ENCODE data around the gene MTX3.
A peak's percentile ranks its signal among the peaks of the same experiment; 100 is the strongest.

The MTX3 gene

GRCh38 chr5:79990205-79990597, 861 bp downstream of the MTX3 start:
- H4K20me1 ChIP-seq (ENCODE audit: control insufficient read depth, insufficient read depth, low read depth, low read length) = no peaks in the 10 kb centered on the region
- no peak for TF ChIP-seq CTCF (IDR thresholded peaks at IDR 0.05; ENCODE audit: low read depth, low read length, poor library complexity, severe bottlenecking)
- TF ChIP-seq EZH2phosphoT487 (IDR thresholded peaks at IDR 0.05; ENCODE audit: borderline replicate concordance, low read length) = no peak
- peaks cover 49% of the 10 kb centered on the region for H3K4me1 ChIP-seq (ENCODE audit: control insufficient read depth, low read length)
- peaks cover 34% of the 10 kb centered on the region for H3K79me2 ChIP-seq (ENCODE audit: control insufficient read depth, low read length)
- H3K4me2 ChIP-seq (ENCODE audit: low read length) = peak overlapping the region; percentile 78
- H3K36me3 ChIP-seq (ENCODE audit: control insufficient read depth, low read length) = peaks cover 42% of the 10 kb centered on the region
- H3K9me3 ChIP-seq (ENCODE audit: control insufficient read depth, insufficient read depth, low read length) = no peaks in the 10 kb centered on the region
- peak overlapping the region; percentile 82 for H3K4me3 ChIP-seq (ENCODE audit: low read length)
- H3K9me2 ChIP-seq (replicated peaks; ENCODE audit: control insufficient read depth, low read length) = no peaks in the 10 kb centered on the region
- H3K27ac ChIP-seq (ENCODE audit: low read depth, low read length) = peak overlapping the region; percentile 78
- H3K27me3 ChIP-seq (ENCODE audit: control insufficient read depth, low read length) = no peaks in the 10 kb centered on the region
- no peaks in the 10 kb centered on the region for H3F3A ChIP-seq (ENCODE audit: control insufficient read depth, insufficient read depth)

GRCh38 chr5:79986260-79986659, 4.8 kb downstream of the MTX3 start:
- H3K4me1 ChIP-seq (ENCODE audit: control insufficient read depth, low read length) = peaks cover 79% of the 10 kb centered on the region
- H3K27ac ChIP-seq (ENCODE audit: low read depth, low read length) = 0 out of 2 replicates have a peak overlapping the region, but pooled peaks have one; percentile 3
- H3F3A ChIP-seq (ENCODE audit: control insufficient read depth, insufficient read depth) = peaks cover 19% of the 10 kb centered on the region
- no peak for TF ChIP-seq CTCF (IDR thresholded peaks at IDR 0.05; ENCODE audit: low read depth, low read length, poor library complexity, severe bottlenecking)
- no peak for TF ChIP-seq EZH2phosphoT487 (IDR thresholded peaks at IDR 0.05; ENCODE audit: borderline replicate concordance, low read length)
- no peak overlapping the region for H3K4me3 ChIP-seq (ENCODE audit: low read length)
- peaks cover 79% of the 10 kb centered on the region for H3K36me3 ChIP-seq (ENCODE audit: control insufficient read depth, low read length)
- peaks cover 24% of the 10 kb centered on the region for H3K79me2 ChIP-seq (ENCODE audit: control insufficient read depth, low read length)
- H3K9me2 ChIP-seq (replicated peaks; ENCODE audit: control insufficient read depth, low read length) = no peaks in the 10 kb centered on the region
- no peaks in the 10 kb centered on the region for H3K9me3 ChIP-seq (ENCODE audit: control insufficient read depth, insufficient read depth, low read length)
- H3K27me3 ChIP-seq (ENCODE audit: control insufficient read depth, low read length) = no peaks in the 10 kb centered on the region
- H3K4me2 ChIP-seq (ENCODE audit: low read length) = peak overlapping the region; percentile 15
- no peaks in the 10 kb centered on the region for H4K20me1 ChIP-seq (ENCODE audit: control insufficient read depth, insufficient read depth, low read depth, low read length)

- Histone ChIP-seq H4K20me1 (ENCODE audit: control insufficient read depth, insufficient read depth, low read depth, low read length) (no peaks in the 10 kb centered on the region), H3K27ac (ENCODE audit: low read depth, low read length) (no peak overlapping the region), H3K4me2 (ENCODE audit: low read length) (no peak overlapping the region), H3K4me3 (ENCODE audit: low read length) (no peak overlapping the region), H3F3A (ENCODE audit: control insufficient read depth, insufficient read depth) (peaks cover 20% of the 10 kb centered on the region), H3K36me3 (ENCODE audit: control insufficient read depth, low read length) (peaks cover 83% of the 10 kb centered on the region), H3K27me3 (ENCODE audit: control insufficient read depth, low read length) (no peaks in the 10 kb centered on the region), H3K9me2 (replicated peaks; ENCODE audit: control insufficient read depth, low read length) (no peaks in the 10 kb centered on the region), H3K4me1 (ENCODE audit: control insufficient read depth, low read length) (peaks cover 86% of the 10 kb centered on the region), H3K9me3 (ENCODE audit: control insufficient read depth, insufficient read depth, low read length) (no peaks in the 10 kb centered on the region), H3K79me2 (ENCODE audit: control insufficient read depth, low read length) (peaks cover 22% of the 10 kb centered on the region)
- no peak for TF ChIP-seq CTCF (IDR thresholded peaks at IDR 0.05; ENCODE audit: low read depth, low read length, poor library complexity, severe bottlenecking)
- no peak for TF ChIP-seq EZH2phosphoT487 (IDR thresholded peaks at IDR 0.05; ENCODE audit: borderline replicate concordance, low read length)
These were observed 5.8 kb downstream of the MTX3 start for GRCh38 chr5:79985288-79985687.

Data from DOHH2 (cell line).